HG03039 (cell line): ENCODE data around the gene RBPMS2.

Experiments
- ATAC-seq: cut with Tn5 transposase; IDR thresholded peaks from one replicate; pipeline ENCODE4 v1.9.1; 2021; ENCODE audit warnings: mild to moderate bottlenecking, moderate library complexity; ENCODE audit not compliant: unreplicated experiment

The RBPMS2 gene

GRCh38 chr15:64791401-64791800 is 16.0 kb upstream of the RBPMS2 start:
- ATAC-seq = no peak

- ATAC-seq = no peak
These were observed 8.4 kb upstream of the RBPMS2 start for GRCh38 chr15:64783796-64784195.

- ATAC-seq = no peak
These were observed 7.4 kb upstream of the RBPMS2 start for GRCh38 chr15:64782751-64783150.

GRCh38 chr15:64781299-64781698 is 5.9 kb upstream of the RBPMS2 start:
- ATAC-seq = no peak

GRCh38 chr15:64780600-64781156 is 5.3 kb upstream of the RBPMS2 start:
- no peak for ATAC-seq

- no peak for ATAC-seq
These were observed 4.2 kb upstream of the RBPMS2 start for GRCh38 chr15:64779630-64780029.

- ATAC-seq = no peak
These were observed 3.6 kb upstream of the RBPMS2 start for GRCh38 chr15:64779024-64779423.

GRCh38 chr15:64776402-64776786 is 1.0 kb upstream of the RBPMS2 start:
- ATAC-seq = no peak

GRCh38 chr15:64774629-64775493 is 528 bp downstream of the RBPMS2 start:
- ATAC-seq = no peak

- ATAC-seq = no peak
These were observed 1.3 kb downstream of the RBPMS2 start for GRCh38 chr15:64774037-64774628.

- ATAC-seq = no peak
These were observed 1.8 kb downstream of the RBPMS2 start for GRCh38 chr15:64773606-64774005.

GRCh38 chr15:64772964-64773363 is 2.4 kb downstream of the RBPMS2 start:
- ATAC-seq = no peak

GRCh38 chr15:64772488-64772887 is 2.9 kb downstream of the RBPMS2 start:
- no peak for ATAC-seq

GRCh38 chr15:64770626-64771025 is 4.8 kb downstream of the RBPMS2 start:
- no peak for ATAC-seq

GRCh38 chr15:64767203-64767602 is 8.2 kb downstream of the RBPMS2 start:
- ATAC-seq = no peak

- no peak for ATAC-seq
These were observed 9.3 kb downstream of the RBPMS2 start for GRCh38 chr15:64766058-64766457.

- ATAC-seq = no peak
These were observed 11.5 kb downstream of the RBPMS2 start for GRCh38 chr15:64763874-64764273.

GRCh38 chr15:64763462-64763861 is 11.9 kb downstream of the RBPMS2 start:
- ATAC-seq = no peak

- no peak for ATAC-seq
These were observed 12.4 kb downstream of the RBPMS2 start for GRCh38 chr15:64763021-64763420.

- no peak for ATAC-seq
These were observed 12.8 kb downstream of the RBPMS2 start for GRCh38 chr15:64762546-64762945.

- ATAC-seq = no peak
These were observed 14.2 kb downstream of the RBPMS2 start for GRCh38 chr15:64761156-64761555.

GRCh38 chr15:64760056-64760455 is 15.3 kb downstream of the RBPMS2 start:
- no peak for ATAC-seq
